Omental fat pad (tissue), 4 donors: Measurements from ENCODE around the gene ACAT2. TPM values are rescaled to one million over a fixed set of nuclear protein-coding genes. Genes with fewer than 3 reads are reported as not detected.
"Not testable (repeated sequence)": the region's sequence is repeated elsewhere in the genome, so short reads cannot be mapped to it uniquely, and the experiment has no call there.

Experiments used
- ATAC-seq: fragments of 150-250 bp; one replicate; pipeline ENCODE4 v1.9.1; 2016; ENCODE audit warnings: mild to moderate bottlenecking, moderate library complexity; ENCODE audit not compliant: low FRiP score
- DNase-seq: peaks from one replicate; pipeline ENCODE4 v3.0.0-alpha.2; 2019; ENCODE audit warnings: low spot score
- total RNA-seq, 4 donors: library from RNA; depleted of rRNA; stranded (reverse); fragments of >200 nt; gene quantifications; one replicate each; pipeline ENCODE4 v1.1.0, GENCODE V29; 2016
- TF ChIP-seq, protein P1 (sequence below), 3 donors: fragments of 450-650 bp; IDR thresholded peaks; one replicate each; pipeline ENCODE4 v1.5.1; 2016 to 2017; ENCODE audit warnings: antibody characterized with exemption in 3 of 3, mild to moderate bottlenecking in 3 of 3, moderate library complexity in 2 of 3

Gene ACAT2
- total RNA-seq, result 10 to 100 TPM in 1 of 4 donors, 1 to 10 TPM in 3; 4.6 to 15.1 (median 6.5) TPM

DNA sequence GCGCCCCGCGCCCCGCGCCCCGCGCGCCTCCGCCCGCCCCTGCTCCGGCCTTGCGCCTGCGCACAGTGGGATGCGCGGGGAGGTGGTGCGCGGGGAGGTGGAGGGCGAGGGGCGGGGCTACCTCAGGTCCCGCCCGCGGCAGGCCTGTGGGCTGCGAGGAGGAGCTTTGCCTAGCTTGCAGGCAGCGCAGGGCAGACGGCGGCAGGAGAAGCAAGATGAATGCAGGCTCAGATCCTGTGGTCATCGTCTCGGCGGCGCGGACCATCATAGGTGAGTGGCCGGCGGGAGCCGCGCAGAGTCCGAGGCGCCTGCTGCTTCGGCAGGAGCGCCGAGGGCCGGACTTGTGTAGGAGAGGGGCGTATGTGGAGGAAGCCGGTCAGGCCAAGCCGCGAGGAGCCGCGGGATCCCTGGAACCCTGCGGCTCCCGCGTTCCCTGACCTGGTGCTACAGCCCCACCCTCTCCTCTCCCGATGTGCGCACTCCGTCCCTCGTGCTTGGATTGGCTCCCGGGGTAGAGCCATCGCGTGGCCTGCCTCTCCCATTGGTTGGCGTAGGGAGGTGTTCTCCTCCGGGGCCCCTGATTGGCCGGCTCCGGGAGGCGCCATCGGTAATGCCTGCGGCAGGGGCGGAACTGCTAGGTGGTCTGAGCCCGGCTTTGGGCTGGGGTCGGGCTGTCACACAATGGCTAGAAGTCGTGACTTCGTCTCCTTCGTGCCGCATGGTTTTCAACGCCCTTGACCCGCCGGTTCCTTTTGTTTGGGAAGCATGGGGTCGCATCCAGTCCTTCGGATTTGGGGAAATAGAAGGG lies at the start of gene ACAT2:
ACAT2 (plus strand) TSS at position 173 of the 808 bp plus-strand sequence; CDS start at position 216, 43 bp downstream.
- DNase-seq, result peak; percentile 82
- ATAC-seq, result peak; percentile 96

DNA sequence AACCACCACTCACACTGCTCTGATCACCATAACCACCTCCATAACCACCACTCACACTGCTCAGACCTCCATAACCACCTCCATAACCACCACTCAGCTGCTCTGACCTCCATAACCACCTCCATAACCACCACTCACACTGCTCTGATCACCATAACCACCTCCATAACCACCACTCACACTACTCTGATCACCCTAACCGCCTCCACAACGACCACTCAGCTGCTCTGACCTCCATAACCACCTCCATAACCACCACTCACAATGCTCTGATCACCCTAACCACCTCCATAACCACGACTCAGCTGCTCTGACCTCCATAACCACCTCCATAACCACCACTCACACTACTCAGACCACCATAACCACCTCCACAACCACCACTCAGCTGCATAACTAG lies 49.5 kb upstream of the ACAT2 start:
- not testable (repeated sequence) for ATAC-seq, DNase-seq

More for the DNA sequence above, at the start of gene ACAT2:
- TF ChIP-seq, protein P1, sequence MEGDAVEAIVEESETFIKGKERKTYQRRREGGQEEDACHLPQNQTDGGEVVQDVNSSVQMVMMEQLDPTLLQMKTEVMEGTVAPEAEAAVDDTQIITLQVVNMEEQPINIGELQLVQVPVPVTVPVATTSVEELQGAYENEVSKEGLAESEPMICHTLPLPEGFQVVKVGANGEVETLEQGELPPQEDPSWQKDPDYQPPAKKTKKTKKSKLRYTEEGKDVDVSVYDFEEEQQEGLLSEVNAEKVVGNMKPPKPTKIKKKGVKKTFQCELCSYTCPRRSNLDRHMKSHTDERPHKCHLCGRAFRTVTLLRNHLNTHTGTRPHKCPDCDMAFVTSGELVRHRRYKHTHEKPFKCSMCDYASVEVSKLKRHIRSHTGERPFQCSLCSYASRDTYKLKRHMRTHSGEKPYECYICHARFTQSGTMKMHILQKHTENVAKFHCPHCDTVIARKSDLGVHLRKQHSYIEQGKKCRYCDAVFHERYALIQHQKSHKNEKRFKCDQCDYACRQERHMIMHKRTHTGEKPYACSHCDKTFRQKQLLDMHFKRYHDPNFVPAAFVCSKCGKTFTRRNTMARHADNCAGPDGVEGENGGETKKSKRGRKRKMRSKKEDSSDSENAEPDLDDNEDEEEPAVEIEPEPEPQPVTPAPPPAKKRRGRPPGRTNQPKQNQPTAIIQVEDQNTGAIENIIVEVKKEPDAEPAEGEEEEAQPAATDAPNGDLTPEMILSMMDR (IDR thresholded peaks at IDR 0.05), result no peak

DNA sequence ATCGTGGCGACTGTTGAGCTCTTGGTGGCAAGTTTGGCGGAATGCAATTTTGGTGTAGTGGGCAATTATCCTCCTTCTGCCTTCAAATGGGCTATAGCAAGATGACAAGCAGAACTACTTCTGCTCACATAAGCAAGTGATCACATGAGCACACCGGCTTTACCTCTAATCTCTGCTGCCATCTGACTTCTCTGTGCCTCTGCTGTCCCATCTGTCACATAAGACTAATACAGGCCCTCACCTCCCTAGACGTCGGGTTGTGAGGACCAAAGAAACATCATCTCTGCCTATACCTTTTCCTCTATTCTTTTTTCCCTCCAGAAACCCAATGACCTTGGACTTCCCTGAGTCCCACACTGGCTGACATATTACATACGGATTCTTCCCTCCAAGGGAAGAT lies 47.9 kb upstream of the ACAT2 start:
- DNase-seq (no peak), ATAC-seq (no peak)
- TF ChIP-seq, protein P1 (IDR thresholded peaks at IDR 0.05), result no peak

DNA sequence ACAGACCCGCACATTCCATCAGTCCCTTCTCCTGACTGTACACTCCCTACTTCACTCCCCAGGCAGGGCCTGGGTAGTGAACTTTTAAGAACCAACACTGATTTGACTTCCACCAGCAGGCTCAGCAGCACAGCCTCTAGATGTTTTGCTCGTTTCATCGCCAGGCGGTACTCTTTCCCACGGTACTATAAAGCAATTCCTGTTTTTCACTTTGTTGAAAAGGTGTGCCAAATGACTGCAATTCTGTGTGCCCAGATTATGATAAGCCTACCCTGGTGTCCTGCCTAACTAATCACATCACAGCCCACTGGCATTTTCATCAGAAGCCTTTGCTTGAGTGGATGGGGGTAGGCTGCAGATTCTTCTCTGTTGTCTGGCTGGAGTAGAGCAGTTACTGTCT lies 47.4 kb upstream of the ACAT2 start:
- TF ChIP-seq, protein P1 (IDR thresholded peaks at IDR 0.05), result no peak
- no peak for DNase-seq
- ATAC-seq, result no peak

DNA sequence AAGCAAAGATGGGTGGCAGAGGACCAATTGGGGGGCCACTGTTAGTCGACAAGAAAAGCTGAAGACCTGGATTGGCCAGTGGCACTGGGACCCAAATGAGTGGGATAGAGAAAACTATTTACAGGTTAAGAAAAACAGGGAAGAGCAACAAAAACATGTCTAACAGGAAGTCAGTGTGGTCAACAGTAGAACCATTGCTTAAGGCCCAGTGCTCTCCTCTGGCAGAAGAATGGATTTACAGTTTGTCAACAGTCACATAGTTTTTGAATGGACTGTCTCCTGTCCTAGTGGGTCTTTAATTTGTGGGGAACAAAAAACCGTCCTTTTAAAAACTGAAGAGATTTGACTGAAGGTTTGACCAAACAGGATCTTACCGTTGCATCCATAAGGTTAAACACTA lies 46.7 kb upstream of the ACAT2 start:
- DNase-seq, result no peak
- TF ChIP-seq, protein P1 (IDR thresholded peaks at IDR 0.05), result no peak

DNA sequence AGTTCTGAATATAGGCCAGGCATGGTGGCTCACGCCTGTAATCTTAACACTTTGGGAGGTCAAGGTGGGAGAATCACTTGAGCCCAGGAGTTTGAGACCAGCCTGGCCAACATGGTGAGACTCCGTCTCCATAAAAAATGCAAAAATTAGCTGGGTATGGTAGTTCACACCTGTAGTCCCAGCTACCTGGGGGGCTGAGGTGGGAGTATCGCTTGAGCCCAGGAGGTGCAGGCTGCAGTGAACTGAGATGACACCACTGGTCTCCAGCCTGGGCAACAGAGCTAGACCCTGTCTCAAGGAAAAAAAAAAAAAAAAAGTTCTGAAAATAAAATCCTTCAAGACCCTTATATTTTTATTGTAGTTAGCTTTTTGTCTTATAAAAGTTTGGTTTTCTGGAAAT lies 46.2 kb upstream of the ACAT2 start:
- ATAC-seq, result no peak
- TF ChIP-seq, protein P1 (IDR thresholded peaks at IDR 0.05), result no peak

More for the DNA sequence above, 46.7 kb upstream of the ACAT2 start:
- ATAC-seq, result no peak

DNA sequence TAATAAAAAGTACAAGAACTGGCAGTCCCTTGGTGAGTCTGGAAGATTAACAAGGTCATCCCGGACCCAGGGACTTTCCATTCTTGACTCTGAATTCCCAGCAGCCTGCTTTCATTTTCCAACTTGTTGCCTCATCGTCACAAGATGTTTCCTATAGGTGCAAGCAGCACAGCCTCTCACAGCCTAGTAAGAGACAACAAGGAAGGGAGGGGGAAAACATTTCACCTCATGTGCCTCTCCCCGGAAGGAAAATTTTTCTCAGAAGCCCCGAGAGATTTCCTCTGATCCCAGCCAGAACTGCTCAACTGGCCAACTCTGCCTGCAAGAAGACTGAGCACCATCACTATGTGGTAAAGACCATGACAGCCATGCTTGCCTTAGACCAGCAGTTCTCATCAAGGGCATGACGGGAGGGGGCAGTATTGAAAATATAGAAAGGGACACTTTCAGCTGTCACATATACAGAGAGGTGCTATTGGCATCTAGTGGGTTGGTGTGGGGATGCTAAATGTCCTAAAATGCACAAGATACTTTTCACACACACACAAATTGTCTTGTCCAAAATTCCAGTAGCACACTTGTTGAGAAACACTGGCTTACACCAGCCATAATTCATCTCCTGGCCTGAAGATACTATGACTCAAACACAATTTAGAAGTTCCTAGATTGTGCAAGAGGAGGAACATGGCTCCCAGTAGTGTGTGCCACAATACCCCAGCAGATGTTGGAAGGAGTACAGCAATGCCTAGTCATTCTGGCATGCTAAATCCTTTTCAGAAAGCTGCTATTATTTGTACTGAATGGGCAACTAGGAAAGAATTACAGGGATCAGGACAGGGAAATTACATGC lies 45.4 kb upstream of the ACAT2 start:
- ATAC-seq (peak; percentile 92), DNase-seq (no peak)
- TF ChIP-seq, protein P1 (IDR thresholded peaks at IDR 0.05), result no peak

More for the DNA sequence above, 46.2 kb upstream of the ACAT2 start:
- no peak for DNase-seq
